Mucosa of gallbladder (tissue), 1 donor: ENCODE measurements around the gene DNAH2. TPM values are rescaled to one million over a fixed set of nuclear protein-coding genes. Genes with fewer than 3 reads are reported as not detected.

Experiments
- DNase-seq: peaks from one replicate; pipeline ENCODE4 v3.0.0-alpha.2; 2020; ENCODE audit warnings: low spot score
- total RNA-seq: library from RNA; stranded (reverse); gene quantifications from one replicate; pipeline ENCODE4 v1.2.1, GENCODE V29; 2021
- donor health status: DM: no; HTN: no; CAD: no.

Gene DNAH2
- total RNA-seq, 1 donor from 2014 or later = 0.95 TPM

DNA sequence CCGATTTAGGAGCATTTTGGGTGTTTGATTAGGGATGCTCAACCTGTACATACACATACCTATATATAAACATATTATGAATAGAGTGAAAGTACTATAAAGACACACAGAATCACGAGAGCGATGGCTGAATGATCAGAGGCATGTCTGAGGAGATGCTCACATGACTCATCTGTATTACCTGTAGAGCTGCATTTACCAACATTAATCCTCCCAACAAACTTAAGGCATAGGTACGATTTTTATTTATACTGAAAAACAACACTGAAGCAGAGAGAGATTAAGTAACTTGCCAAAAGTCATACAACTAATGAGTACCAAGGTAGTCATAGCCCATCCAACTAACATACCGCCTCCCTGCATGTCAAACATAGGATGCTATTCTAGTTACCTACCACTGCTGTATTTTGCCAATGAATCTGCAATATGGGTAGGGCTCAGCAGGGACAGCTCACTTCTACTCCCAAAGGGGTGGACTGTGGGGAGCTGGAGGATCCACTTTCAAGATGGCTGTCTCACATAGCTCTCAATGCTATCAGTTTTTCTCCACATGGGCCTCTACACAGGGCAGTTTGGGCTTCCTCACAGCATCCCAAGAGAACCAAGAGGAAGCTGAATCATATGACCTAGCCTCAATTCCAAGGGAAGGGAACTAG, 147.6 kb downstream of the DNAH2 start:
- DNase-seq = no peak

DNA sequence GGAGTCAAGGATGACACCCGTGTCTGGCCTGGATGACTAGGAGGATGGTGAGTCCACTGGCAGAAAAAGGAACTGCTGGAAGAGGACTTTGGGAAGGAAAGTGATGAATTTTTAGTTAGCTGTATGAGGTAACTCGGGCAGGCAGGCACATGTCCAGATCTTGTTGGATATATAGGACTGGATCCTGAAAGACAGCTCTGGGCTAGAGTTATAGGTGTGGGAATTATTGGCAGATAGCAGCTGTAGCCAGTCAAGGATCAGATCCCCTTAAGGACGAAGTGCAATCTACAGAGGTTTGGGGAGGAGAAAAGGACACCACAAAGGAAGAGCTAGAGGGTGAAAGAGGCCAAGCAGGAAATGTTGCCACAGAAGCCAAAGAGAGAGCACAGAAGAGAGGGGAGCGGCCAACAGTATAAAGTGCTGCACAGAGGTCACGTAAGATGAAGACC, 150.4 kb downstream of the DNAH2 start:
- DNase-seq = no peak

DNA sequence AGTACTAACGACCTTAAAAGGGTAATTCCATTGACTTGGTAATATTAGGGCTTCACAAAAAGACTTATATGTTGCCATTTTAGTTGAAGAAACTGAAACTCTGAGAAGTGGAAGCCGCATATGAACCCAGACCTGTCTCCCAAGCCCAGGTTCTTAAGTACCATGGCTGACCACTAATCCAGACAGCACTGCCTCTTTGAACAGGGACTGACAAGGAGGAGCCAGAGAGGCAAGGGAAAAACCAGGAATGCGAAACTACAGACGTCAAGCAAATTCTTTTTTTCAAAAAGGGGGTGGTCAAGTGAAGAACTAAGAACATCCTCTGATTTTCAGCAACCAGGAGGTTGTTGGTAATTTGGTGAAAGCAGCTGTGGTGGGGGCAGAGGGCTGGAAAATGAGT, 155.5 kb downstream of the DNAH2 start:
- DNase-seq = no peak

DNA sequence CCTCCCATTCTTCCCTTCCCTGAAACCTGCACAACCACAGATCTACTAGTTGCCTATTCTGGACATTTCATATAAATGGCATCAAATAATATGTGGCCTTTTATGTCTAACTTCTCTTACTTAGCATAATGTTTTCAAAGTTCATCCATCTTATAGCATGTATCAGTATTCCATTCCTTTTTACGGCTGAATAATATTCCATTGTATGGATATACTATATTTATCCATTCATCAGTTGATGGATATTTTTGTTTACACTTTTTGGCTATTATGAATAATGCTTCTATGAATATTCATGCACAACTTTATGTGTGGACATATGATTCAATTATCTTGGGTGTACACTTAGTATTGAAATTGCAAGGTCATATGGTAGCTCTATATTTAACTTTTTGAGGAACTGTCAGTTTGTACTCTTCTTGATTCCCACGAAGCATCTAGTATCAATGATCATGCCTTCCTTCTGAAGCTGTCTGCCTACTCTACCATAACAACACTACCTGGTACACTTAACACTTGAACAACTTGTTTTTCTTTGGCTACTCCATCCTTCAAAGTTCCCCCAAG, 158.3 kb downstream of the DNAH2 start:
- DNase-seq = no peak

DNA sequence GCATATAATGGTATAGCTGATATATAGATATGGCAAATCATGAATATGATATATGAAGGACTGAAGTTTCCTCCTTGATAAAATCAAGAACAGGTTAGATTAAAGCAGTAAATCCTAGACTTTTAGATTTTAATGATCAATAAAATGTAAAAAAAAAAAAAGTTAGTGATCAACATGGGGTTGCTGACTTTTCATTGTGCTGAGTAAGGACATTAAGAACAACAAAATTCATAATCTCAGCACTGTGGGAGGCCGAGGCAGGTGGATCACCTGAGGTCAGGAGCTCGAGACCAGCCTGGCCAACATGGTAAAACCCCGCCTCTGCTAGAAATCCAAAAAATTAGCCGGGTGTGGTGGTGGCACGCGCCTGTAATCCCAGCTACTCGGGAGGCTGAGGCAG, 160.7 kb downstream of the DNAH2 start:
- no peak for DNase-seq

DNA sequence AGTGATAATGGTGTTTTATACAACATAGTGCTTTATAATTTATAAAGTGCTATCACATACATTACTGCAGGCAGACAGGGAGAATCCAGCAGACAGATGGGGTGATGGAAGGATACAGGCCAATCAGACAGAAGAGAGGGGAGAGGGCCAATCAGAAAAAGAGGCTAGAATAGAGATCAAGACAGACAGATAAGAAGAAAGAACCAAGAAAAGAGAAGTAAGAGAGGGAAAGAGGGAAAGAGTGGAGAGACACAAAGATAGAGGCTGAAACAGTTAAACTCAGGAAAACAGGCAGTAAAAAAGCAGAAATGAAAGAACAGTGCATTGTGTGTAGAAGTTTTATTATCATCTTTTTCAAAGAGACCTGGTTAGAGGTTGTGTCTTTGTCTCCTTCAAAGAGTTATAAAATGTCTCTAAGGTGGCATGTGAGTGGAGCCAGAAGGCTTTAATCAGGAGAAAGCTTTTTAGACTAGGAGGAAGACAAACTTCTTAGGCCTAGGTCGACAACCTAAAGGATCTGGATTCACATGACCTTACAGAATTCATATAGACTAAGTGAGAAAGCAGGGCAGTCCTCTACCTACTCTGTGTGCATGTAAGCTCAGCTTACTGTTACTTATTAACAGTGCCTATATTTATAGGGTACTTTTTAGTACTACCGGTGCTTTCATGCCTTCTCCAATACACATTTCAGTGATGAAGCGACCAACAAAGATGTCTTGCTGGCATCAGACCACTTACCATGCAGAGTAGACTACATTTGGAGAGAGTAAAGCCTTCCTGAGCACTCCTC, 162.7 kb downstream of the DNAH2 start:
- no peak for DNase-seq

DNA sequence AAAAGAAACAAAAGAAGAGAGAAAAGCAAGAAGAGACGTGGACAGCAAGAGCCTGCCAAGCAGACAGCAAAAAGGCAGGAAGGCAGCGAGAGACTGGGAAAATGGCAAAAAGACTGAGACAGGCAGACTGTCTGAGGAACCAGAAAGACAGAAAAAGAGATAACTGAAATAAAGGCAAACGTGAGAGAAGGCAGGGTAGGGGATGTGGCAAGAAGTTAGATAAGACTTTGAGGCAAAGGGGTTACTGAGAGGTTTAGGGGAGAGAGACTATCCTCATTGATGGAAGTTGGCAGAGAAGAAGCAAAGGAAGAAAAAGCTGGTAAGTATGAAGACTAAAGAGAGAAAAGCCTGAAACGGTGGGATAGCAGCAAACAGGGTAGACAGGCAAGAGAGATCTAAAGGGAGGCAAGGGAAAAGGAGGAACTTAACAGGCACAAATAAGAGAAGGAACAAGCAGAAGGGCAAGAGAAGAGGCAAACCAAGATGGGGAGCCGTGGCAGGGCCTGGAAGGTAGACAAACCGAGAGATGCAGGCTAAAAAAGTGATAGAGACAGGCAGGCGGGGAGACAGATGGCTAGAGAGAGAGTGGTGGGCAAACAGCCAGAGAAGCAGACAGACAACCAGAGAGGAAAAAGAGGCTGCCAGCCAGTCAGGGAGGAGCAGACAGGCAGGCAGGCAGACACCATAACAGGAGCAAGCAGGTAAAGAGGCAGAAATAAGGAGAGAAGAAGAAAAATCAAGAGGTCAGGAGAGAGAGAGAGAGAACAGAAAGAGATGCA, 163.9 kb downstream of the DNAH2 start:
- DNase-seq = no peak

DNA sequence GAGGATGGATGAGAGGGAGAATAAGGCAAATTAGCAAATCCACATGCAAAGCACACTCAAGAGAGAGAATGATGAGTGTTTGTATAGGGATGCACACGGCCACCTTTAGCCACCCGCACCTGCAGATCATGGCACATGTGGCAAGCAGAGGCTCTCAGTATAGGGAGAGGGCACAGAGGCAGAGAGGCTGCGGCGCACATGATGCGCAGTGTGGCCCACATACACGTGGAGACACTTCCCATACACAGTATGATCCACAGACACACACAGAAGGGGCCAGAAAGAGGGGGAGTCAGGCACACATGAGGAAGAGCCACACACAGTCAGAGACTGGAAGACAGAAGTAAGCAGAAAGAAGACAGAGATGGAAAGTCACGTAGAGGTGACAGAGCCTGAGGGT, 164.5 kb downstream of the DNAH2 start:
- no peak for DNase-seq

DNA sequence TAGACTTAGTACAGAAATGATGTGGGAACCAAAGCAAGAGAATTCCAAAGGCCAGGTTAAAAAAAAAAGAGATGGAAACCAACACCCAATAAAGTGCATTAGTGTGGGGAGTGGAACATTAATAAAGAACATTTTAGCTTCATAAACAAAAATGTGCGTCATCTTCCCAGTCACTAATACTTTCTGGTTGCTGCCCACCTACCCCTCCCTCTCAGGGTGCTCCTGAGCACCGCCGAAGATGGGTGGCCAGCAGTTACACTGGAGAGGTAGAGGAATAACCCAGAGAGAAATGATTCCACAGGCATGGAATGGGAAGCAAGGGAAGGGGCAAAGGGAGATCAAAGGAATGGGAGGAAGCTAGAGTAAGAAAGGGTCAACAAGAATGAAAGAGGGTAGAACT, 165.1 kb downstream of the DNAH2 start:
- DNase-seq = no peak

Other genes with a start within 250 kb of the DNAH2 start
- 82.8 TPM for gene ZBTB4, start 238.1 kb upstream of the DNAH2 start, total RNA-seq
- gene SLC35G6, start 236.3 kb upstream of the DNAH2 start, total RNA-seq = not detected
- gene POLR2A, start 233.4 kb upstream of the DNAH2 start, total RNA-seq = 133 TPM
- 81.5 TPM for gene TNFSF12, start 168.7 kb upstream of the DNAH2 start, total RNA-seq
- gene TNFSF13, start 159.0 kb upstream of the DNAH2 start, total RNA-seq = 120 TPM
- 46.6 TPM for gene SENP3, start 155.8 kb upstream of the DNAH2 start, total RNA-seq
- 75.3 TPM for gene CD68, start 138.1 kb upstream of the DNAH2 start, total RNA-seq
- gene MPDU1, start 133.9 kb upstream of the DNAH2 start, total RNA-seq = 76.4 TPM
- 3.1 TPM for gene SOX15, start 127.7 kb upstream of the DNAH2 start, total RNA-seq
- gene FXR2, start 102.8 kb upstream of the DNAH2 start, total RNA-seq = 39.3 TPM
- gene SAT2, start 89.9 kb upstream of the DNAH2 start, total RNA-seq = 120 TPM
- gene SHBG, start 87.6 kb upstream of the DNAH2 start, total RNA-seq = 0.89 TPM
- 7.7 TPM for gene ATP1B2, start 66.8 kb upstream of the DNAH2 start, total RNA-seq
- 48.7 TPM for gene TP53, start 30.3 kb upstream of the DNAH2 start, total RNA-seq
- 9.0 TPM for gene WRAP53, start 29.3 kb upstream of the DNAH2 start, total RNA-seq
- gene EFNB3, start 12.5 kb upstream of the DNAH2 start, total RNA-seq = 1.6 TPM
- gene KDM6B, start 116.5 kb downstream of the DNAH2 start, total RNA-seq = 52.5 TPM
- gene TMEM88, start 137.3 kb downstream of the DNAH2 start, total RNA-seq = 5.8 TPM
- 79.0 TPM for gene NAA38, start 139.8 kb downstream of the DNAH2 start, total RNA-seq
- 21.9 TPM for gene CYB5D1, start 140.3 kb downstream of the DNAH2 start, total RNA-seq
- 127 TPM for gene CHD3, start 171.0 kb downstream of the DNAH2 start, total RNA-seq
- 3.5 TPM for gene RNF227, start 198.5 kb downstream of the DNAH2 start, total RNA-seq
- gene KCNAB3, start 212.1 kb downstream of the DNAH2 start, total RNA-seq = 2.5 TPM
- gene TRAPPC1, start 214.2 kb downstream of the DNAH2 start, total RNA-seq = 147 TPM
- 32.1 TPM for gene CNTROB, start 214.5 kb downstream of the DNAH2 start, total RNA-seq